ENCODE measurements around the gene SPARC.

SPARC gene

DNA sequence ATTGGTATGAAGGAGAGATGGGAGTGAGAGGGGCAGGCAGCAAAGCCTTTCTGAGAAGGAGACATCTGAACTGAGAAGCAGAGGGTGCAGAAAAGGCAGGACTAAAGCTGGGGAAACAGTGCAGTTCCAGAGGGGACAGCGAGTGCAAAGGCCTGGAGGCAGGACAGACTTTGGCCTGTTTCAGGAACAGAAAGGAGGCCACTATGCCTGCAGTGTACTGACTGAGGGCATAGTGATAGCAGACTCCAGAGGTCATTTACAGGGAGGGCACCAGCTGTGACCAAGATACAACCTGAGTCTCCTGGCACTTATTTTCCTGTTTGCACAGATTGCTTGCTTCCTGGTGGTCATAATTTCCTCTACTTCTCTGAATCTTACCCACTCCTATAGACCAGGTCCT, 29.6 kb downstream of the SPARC start:
- no peak for DNase-seq

DNA sequence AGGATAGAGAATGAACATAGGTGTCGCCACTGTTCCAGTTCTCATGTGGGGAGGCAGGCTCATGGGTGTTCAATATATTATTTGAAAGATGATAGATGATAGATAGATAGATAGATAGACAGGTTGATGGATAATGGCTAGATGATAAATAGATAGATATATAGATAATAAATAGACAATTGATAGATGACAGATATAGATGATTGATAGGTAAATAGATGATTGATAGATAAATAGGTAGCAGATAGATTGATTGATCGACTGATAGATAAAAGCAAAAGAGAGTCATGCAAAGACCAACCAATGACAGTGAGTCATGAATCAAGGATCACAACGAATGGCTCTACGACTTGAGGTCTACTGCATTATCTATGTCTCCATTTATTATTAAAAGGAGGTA, 30.4 kb downstream of the SPARC start:
- no peak for DNase-seq

GRCh38 chr5:151651997-151652645, 34.6 kb downstream of the SPARC start:
- DNase-seq: peak; percentile 29 to 71

DNA sequence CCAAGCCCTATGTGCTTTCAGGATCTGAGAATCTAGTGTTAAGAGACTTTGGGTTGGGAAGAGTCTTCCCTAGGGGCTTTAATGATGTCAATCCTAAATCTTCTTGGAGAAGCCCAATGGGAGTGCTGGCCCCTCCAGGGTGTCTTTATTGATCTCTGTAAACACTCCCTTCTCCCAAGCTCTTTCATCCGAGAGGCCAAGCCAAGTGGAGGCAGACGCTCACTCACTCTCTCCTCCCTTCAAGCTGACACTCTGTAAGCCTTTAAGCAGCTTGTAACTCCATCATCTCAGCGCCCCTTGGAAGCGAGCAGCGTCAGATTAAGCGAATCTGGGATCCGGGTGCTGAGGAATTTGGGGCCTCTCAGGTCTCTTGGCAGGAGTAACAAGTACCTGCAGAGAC, 37.7 kb downstream of the SPARC start:
- no peak for DNase-seq

DNA sequence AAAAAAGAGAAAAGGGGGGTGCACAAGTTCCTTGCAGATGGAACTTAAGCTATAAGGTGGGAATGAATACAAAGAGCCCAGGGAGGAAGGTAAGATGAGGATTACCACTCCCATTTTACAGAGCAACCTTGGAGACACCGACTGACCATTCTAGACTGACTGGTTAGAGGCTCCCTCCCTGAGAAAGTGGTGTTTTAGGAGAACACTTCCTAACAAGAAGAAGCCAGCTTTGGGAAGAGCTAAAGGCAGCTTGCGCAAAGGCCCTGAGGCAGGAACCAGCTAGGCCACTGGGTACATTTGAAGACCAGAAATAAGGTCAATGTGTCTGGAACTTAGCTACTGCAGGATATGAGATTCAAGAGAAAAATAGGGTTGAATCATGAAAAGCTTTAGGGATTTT, 38.6 kb downstream of the SPARC start:
- no peak for DNase-seq

GRCh38 chr5:151647320-151647861, 39.3 kb downstream of the SPARC start:
- DNase-seq: peak in 1 of 2 donors; percentile 85

DNA sequence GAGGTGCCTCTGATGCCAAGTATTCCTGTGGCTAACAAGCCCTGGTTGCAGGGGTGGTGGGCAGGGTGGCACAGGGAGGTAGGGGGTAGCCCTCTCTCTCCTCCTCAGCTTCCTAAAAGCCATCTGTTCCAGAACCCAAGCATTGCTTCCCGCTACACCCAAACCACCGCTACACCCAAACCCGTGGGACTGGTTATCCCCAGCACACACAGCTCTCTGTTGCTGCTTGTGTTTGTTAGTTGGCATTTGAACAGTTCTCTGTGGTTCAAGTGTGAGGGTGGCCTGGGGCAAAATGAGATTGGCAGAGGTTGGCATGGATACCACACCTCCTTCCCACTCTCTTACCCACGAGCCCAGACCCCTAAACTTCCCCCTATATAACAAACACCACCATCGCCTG, 40.4 kb downstream of the SPARC start:
- no peak for DNase-seq

DNA sequence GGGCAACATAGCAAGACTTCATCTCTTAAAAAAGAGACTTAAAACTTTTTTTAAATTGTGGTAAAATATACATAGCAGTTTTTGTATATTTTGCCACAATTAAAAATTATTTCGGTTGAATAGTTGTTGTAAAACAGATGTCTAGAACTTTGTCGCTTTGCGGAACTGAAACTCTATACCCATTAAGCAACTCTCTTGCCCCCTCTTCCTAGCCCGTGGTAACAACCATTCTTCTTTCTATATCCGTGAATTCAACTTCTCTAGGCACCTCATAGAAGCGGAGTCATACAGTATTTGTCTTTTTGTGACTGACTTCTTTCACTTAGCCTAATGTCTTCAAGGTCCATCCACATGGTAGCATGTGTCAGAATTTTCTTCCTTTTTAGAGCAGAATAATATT, 43.3 kb downstream of the SPARC start:
- no peak for DNase-seq

- DNase-seq: no peak
Observed at GRCh38 chr5:151642472-151643140, 44.1 kb downstream of the SPARC start.

DNA sequence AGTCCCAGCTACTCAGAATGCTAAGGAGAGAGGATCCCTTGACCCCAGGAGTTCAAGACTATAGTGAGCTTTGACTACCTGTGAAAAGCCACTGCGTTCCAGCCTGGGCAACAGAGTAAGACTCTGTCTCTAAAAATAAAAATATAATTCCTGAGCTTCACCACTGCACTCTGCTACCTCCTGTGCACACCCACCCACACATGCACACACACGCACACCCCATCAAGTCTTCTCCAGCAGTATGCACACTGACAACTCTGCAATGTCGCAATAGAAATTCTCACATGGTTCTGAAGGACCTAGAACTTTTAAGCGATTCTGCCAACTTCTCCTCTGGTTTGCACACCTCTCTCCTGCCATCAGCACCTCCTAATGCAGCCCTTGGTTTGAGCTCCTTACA, 48.1 kb downstream of the SPARC start:
- no peak for DNase-seq

DNA sequence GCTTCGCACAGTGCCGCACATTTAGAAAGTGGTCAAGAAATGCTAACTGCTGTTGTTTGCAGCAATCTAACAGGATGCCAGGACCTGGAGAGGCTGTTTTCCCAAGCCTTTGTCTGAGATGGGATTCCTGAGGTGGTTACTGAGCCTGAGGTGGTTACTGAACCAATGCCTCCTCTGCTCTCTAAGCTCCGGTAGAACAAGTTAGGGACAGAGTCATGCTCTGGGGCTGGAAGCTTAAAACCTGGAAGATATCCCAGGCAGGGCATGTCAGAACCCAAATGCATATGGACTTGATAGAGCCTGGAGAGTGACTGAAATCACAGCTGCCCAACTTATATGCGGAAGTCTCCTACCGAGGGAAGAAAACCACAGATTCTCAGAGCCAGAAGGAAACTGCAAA, 49.0 kb downstream of the SPARC start:
- no peak for DNase-seq

DNA sequence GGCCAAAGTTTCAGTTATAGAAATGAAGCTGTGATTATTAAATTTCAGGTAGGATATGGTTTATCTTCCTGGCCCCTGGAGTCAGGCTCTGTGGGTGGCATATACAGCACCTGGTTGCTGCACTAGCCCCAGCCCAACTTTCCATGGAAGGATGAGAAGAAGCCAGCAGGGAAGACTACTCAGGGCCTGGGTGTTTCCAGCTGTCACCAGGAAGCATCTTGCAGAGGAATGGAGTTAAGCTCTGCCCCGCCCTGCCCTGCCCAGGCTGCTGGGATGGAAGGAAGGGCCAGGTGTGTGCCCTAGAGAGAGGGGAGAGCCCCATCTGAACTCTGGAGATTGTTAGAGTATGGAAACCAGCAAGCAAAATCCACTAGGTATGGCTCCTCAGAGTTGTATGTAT, 52.8 kb downstream of the SPARC start:
- no peak for DNase-seq

DNA sequence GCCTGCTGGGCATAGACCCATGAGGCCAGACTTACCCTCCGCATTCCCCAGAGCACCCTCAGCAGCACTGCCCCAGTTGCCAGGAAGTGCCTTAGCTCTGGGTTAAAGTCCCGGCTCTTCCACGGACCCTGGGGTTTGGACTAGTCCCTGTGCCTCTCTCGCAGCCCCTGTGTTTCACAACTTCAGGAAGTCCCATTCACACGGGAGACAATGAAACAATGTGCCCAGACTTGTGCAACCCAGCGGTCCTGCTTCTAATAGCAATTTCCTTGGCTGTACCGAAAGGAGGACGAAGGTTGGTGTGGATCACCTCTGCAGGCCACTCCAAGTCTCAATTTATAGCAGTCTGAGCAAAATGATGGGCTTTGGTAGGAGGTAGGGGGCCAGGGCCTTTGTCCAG, 53.8 kb downstream of the SPARC start:
- no peak for DNase-seq

DNA sequence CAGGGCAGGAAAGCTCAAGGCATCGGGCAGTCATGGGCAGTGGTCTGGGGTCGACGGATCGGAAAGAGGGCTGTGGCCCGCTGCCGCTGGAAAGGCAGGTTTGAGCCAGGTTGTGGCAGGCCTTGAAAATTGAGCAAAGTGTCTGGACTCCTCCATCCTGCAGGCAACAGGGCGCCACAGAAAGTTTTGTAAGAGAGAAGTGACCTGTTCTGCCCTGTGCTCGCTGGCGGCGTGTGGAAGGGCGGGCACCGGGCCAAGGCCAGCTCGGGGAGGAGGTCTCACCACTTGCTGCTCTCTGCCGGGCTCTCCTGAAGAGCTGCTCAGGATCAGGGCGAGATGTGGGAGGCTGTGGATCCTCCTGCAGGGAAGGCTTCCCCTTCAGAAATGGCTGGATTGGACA, 54.2 kb downstream of the SPARC start:
- DNase-seq: no peak

GRCh38 chr5:151631941-151632340, 54.8 kb downstream of the SPARC start:
- DNase-seq: no peak

- no peak for DNase-seq
Observed at GRCh38 chr5:151630088-151630487, 56.6 kb downstream of the SPARC start.

DNA sequence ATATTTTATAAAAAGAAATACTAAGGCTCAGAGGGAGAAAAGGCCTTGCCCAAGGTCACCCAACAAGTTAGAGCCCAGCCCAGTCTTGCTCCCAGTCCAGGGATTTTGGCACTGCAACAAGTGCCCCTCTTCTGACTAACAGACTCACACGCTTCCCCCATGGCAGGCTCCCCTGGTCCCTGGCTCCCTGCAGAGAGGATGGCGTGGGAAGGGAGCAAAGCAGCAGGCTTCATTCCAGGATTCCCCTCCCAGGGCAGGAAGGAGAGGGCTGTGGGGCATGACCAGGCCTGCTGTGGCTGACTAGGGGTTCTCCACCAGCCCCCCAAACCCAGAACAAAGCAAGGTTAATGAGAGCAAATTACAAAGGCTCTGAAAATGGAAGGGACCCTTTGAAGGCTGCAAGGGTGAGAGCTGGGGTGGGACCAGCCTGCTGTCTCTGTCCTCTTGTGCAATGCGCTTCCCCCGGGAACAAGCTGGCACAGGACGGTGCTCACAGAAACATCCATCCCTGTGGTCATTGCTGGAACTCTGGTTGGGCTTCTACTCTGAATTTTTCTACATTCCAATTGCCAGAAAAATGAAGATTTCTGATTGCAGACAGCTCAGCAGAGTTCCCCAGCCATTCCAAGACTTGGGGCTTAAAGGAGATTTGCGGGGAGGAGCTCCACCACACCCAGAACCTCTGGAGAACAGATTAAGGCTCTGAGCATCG, 58.4 kb downstream of the SPARC start:
- no peak for DNase-seq

DNA sequence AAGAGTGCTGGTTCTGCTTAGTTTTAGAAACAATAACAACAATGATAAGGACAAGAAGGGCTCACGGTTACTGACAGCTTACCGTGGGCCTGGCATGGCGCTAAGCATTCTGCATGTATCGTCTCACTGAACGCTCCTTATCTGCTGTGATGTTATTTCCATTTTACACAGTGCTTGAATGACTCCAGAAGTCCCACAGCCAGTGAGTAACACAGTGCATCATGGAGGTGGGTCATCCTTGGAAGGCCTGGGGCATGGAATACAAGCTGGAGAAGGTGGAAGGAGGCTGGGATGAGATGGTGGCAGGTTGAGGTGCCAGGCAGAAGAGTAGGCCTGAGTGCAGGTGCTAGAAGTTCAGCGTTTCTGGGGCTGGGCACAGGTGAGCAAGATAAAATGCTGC, 59.1 kb downstream of the SPARC start:
- DNase-seq: no peak

DNA sequence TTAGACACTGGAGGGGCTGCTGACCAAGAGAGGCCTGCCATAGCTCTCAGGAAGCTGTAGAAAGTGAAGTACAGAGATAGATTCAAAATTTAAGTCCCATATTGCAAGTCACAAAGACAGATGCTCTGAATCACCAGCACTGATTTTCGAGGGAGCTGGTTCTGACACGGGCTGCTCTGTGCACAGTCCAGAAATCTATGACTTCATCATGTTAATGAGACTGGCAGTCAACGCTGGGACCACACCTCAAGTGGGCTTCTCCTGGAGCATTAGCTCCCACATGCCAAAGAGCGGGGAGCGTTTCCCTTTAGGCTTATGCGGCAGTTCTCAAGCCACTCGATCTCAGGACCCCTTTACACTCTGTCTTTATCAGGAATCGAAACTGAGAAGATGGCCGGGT, 61.4 kb downstream of the SPARC start:
- DNase-seq: no peak

- DNase-seq: no peak
Observed at GRCh38 chr5:151624476-151624875, 62.2 kb downstream of the SPARC start.

- DNase-seq: no peak
Observed at GRCh38 chr5:151622367-151623088, 64.2 kb downstream of the SPARC start.

DNA sequence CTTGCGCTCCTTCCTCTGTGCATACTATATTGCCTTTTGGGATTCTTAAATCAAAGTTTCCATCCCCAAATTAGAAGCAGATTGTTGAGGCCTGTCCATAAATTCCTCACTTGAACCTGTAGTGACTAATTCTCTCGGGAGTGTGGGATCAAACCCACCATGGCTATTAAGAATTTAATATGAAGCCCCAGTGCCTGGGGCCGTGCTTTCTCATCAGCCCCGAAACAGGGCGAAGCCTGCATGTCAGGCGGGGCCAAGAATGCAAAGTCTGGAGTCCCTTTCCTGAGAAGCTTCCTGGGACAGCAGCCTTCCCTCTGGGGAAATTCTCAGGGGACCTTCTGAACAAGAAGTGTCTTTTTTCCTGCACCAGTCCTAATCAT, 66.3 kb downstream of the SPARC start:
- DNase-seq: no peak

DNA sequence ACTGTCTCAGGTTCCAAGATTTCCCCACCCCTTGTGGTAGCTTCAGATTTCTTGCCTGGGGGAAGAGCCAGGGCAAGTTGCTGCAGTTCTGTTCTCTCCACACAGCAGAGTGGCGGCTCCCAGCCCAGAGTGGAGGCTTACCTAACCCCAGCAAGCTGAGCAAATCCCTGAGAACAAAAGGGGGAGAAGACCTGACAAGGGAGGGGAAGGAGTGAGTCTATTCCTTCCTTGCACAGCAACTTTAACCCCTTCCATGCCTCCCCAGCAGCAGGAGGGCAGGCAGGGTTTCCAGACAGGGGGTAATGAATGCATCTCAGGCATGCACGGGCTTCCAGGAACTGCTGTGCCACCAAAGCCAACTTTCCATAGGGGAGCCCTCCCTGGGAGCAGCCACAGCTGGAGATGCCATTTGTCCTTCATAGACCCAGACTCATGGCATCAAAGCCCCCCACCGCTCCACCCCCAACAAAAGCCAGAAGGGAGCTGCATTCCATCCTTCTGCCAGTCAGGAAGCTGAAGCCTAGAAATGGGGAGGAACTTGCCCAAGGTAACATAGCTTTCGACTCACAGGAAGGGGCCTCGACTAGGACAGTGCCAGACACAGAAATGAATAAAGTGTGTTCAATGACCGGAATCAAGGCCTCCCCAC, 66.8 kb downstream of the SPARC start:
- no peak for DNase-seq

Data from bone marrow (tissue), 2 donors.